Stimulated activated CD4-positive, alpha-beta T cell treated with anti-CD3 and anti-CD28 coated beads, Interleukin-4, amount 100 ng/mL, for 4 hours (primary cell): ENCODE measurements around the gene PRRG4.
A peak's percentile ranks its signal among the peaks of the same experiment; 100 is the strongest.
"Not testable (repeated sequence)": the region's sequence is repeated elsewhere in the genome, so short reads cannot be mapped to it uniquely, and the experiment has no call there.

Source experiments
- DNase-seq, 2 experiments: peaks; one replicate each; pipeline ENCODE4 v3.0.0-alpha.2; 2020

Gene PRRG4

DNA sequence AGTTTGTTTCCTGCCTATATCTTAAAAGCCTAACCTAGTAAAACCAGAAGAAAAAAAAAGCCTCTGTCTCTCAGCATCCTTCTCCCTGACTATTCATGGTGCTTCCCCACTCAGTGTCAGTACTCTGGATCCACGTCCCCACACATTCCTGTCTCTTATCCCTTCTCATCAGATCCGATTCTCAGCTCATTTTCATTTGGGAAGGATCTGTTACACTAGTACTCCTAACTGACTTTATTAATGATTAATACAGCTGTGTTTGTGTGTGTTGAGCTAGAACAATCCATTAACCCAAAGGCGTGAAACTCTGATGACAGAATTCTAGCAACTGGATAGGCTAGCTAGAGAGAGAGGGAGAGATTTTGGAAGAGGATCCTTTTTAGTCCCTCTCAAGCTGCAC, 1.5 kb downstream of the PRRG4 start:
- DNase-seq: no peak

DNA sequence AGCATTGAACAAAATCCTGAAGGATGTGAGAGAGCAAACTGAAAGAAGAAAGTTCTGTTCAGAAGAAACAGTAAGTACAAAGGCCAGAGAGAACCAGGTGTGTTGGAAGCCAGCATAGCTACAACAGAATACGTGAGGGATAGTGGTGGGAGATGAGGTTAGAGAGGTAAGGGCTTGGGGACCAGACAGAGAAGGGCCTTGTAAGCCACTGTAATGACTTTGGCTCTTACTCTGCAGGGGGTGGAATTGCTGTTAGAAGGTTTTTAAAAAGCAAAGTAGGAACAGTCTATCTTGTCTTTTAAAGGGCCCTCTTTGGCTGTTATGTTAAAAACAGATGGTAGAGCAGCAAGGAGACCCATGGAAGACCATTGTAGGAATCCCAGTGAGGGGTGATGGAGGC, 4.2 kb downstream of the PRRG4 start:
- no peak for DNase-seq

DNA sequence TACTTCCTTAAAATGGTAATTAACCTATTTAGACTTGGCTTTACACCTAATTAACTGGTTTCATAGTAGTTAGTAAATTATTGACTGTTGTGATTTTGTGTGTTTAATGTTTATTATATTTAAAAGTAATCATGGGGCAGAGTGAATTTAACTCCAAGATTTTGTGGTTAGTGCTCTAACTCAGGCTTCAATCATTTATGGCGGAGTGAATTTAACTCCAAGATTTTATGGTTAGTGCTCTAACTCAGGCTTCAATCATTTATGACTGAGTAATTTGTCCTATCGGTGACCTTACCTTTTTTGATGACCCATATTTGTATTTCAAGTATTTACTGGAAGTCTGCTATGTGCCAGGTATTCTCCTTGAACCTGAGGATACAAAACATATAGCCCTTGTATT, 7.2 kb downstream of the PRRG4 start:
- DNase-seq: no peak

DNA sequence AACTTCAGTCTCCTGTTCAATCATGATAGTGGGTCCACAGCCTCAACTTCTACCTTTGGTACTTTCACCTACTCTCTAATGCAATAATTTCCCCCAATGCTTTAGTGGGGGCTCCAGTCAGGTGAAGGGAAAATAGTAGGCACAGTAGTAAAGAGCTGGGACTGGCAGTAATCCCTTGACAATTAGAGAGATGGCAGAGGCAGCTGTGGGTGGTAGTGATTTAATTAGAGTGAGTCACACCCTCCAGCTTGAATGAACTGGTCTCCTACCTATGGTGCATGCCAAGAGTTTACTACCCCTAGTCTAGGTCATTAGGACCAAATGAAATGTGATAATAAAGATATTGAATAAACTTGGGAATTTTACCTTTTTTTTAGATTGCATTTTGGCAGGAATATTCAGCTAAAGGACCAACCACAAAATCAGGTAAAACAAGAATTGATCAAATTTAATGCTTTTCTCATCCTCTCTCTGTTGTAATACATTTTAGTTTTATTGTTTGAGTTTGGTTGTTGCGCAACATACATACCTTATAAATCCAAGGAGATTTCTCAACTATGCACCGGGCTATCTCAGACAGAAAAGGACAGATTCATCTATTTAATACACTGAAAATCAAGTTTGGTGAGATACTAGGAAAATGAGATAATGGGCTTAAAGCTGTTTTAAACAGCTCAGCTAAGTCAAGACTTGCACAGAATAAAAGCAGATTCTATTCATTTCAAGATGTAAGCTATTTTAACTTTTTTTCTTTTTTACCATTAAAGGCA, 9.0 kb downstream of the PRRG4 start:
- no peak for DNase-seq

DNA sequence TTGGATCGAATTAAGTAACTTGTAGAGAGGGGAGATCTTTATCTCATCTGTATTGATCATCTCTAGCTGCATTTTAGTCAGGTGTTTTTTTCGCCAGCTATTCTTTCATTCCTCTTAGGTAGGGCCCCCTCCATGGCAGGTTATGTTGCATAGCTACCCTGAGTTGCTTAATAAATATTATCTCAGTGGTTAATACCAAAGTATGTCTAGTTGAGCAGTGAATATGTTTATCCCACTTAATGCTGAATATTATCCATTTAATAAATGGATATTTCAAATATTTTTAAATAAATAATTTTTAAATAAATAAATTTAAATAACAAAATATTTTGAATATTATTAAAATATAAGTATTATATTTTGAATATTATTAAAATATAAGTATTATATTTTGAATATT, 9.6 kb downstream of the PRRG4 start:
- no peak for DNase-seq

DNA sequence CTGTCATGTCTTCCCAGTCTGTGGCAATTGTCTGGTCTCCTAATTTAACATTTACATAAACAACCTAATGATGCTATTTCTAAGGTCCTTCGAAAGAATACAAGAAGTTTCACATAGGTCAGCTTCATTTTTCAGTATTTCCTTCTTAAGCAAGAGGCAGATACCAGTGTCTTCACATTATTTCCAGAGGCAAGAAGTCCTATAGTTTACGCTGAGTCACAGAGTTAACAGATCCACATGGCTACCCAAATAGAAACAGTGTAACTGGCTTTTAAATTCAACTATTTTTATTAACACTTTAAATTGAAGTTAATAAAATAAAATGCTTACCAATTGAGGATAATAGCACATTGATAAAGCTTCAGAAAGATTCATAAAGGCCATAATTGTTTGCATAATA, 10.9 kb downstream of the PRRG4 start:
- DNase-seq: no peak

DNA sequence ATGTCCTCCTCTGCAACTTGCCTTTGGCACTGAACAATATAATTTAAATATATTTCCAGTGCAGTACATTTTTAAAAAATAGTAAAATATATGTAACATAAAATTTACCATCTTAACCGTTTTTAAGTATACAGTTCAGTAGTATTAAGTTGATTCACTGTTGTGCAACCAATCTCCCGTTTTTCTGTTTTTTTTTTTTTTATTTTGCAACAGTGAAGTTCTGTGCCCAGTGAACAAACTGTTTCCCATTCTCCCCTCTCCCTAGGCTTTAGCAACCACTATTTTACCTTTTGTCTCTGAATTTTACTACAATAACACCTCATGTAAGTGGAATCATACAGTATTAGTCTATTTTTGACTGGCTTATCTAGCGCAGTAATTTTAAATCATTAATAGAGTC, 13.8 kb downstream of the PRRG4 start:
- DNase-seq: no peak

DNA sequence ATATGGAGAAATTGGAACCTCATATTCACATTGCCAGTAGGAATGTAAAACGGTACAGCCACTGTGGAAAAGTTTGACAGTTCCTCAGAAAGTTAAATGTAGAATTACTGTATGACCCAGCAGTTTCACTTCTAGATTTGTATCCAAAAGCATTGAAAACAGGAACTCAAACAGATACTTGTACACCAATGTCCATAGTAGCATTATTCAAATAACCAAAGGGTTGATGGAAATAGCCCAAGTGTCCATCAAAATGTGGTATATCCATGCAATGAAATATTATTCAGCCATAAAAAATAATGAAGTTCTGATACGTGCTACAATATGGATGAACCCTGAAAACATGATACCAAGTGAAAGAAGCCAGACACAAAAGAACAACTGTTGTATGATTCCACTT, 17.8 kb downstream of the PRRG4 start:
- no peak for DNase-seq

DNA sequence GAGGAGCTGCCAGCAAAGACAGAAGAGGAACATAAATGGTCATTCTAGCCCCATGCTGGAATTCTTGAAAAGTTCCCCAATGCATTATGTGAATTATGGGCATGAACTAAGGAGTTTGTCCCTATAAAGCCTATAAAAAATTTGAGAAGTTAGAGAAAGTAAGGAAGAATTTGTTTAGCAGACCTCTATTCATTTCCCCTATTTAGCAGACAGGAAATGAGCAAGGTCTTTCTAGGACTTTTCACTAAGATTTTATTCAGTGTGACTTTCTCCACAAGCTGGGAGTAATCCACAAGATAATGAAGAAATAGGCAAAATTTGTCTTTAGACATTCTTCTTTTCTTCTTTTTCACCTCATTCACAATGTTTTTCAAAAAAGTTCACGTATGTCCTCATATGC, 20.0 kb downstream of the PRRG4 start:
- DNase-seq: no peak

DNA sequence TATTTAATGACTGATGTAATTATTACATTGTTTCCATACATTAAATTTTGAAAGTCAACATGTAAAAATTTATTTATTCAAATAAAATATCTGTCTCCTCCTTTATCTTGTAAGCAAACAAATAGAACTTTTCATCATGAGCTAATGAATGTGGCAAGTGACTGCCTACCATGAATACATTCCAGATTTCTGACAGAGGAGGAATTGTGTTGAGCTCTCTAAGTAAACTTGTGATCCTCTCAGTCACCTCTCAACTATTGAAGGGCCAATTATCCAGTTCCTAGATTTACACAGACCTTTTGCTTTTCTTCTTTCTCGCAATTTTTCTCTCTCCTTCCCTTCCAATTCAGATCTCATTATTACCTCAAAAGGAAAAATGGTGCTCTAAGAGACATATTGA, 21.5 kb downstream of the PRRG4 start:
- DNase-seq: no peak

DNA sequence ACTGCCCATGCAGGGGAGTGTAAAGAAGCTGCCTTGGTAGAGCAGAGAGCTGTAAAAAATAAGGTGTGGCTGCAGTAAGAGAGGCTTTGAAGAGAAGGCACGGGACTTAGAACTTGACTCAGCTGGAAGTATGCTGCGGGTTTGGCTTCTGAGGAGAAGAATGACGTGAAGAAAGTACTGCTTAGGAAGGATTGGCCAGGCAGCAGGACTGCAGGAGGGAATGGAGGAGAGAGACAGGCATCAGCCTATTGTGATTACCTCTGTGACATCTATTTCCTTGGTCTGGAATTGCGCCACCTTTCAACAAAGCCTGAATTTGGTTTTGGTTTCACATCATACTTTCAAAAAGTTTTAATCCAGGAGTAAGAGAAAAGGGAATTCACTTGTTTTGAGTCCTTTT, 22.5 kb downstream of the PRRG4 start:
- DNase-seq: no peak

DNA sequence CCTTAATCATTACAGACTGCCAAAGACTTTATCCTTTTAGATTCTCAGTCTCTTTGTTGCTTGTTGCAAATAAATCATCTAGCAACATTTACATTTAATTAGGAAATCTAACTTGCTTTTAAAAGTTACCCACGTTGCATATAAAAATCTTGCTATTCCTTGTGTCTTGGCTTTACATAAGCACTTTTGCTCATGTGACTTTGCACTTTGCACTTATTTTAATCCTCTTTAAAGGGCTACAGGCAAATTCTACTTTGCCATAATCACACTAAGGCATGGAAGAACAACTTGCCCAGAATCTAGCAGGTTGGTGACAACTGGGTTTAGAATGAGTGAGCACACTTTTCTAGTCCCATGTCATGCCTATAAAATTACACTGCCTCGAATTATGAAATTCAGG, 25.9 kb downstream of the PRRG4 start:
- no peak for DNase-seq

DNA sequence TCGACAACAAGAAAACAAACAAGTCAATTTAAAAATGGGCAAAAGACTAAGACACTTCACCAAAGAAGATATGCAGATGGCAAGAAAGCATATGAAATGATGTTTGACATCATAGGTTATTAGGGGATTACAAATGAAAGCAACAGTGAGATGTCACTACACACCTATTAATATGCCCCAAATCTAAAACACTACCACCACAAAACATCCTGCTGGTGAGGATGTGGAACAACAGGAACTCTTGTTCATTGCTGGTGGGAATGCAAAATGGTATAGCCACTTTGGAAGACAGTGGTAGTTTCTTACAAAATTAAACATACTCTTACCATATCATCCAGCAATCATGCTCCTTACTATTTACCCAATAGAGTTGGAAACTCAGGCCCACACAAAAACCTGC, 29.0 kb downstream of the PRRG4 start:
- no peak for DNase-seq

DNA sequence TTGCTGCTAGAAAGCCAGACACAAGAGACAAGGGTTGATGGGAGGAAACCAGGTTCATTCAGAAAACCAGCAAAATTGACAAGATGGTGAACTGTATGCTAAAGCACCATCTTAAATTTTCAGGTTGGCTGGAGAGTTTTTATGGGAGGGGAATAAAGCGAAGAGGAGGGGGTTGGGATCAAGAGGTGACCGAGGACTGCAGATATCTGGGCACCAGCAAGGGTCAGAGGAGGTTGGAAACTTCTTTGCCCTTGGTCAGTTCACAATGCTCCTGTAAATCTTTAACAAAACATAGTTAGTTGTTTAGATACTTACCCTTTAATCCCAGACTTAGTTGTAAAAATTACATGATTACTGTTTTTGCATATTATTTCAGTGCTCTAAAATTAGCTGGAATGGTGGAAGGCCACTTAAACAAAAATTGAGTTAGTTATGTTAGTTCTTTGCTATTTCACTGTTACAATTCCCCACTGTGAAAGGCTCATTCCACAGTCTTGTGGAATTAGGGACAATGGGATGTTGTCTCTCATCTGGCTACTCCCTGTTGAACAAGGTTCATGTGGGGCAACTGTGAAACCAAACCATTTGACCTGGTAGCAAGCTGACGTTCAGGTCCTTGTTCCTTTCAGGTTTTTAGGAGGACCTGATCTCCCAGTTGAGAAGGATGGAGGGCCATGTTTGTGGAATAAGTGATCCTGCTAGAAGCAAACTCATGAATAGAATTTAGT, 32.3 kb downstream of the PRRG4 start:
- DNase-seq: no peak

DNA sequence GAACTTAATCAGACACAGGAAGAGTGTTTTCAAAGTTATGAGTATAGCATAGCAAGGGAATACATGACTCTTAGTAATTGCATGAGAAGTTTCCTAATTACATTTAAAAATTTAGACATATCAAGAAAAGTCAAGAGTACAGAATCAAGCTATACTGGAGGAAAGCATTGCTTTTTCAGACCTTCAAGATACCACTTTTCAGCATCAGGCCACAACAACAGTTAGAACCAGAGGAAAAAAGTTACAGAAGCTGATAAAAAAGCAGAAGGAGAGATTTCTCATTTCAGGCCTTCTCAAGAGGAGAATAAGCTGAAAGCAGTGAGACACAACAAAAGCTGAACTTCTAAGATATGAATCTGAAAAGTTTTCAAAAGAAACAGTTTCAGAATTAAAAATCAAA, 34.8 kb downstream of the PRRG4 start:
- DNase-seq: no peak

DNA sequence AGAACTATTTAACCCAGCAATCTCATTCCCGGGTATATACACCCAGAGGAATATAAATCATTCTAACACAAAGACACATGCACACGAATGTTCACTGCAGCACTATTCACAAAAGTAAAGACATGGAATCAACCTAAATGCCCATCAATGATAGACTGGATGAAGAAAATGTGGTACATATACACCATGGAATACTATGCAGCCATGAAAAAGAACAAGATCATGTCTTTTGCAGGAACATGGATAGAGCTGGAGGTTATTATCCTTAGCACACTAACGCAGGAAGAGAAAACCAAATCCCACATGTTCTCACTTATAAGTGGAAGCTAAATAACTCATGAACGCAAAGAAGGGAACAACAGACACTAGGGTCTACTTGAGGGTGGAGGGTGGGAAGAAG, 39.0 kb downstream of the PRRG4 start:
- not testable (repeated sequence) for DNase-seq

DNA sequence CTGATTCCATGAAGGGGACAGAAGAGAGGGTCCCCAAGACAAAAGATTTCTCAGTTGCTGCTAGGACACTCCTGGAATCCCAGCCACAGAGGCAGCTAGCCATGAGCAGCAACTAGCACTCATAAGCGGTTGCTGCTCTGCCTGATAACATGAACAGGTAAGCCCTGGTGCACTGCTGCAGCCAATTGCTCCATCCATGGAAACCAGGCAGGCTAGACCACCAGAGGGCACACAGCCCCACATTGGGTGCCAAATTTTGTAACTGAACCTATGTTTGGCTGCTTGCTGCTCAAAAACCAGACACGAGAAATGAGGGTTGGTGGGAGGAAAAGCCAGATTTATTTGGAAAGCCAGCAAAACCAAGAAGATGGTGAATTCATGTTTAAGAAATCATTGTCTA, 40.9 kb downstream of the PRRG4 start:
- peak; percentile 11 to 19 for DNase-seq

DNA sequence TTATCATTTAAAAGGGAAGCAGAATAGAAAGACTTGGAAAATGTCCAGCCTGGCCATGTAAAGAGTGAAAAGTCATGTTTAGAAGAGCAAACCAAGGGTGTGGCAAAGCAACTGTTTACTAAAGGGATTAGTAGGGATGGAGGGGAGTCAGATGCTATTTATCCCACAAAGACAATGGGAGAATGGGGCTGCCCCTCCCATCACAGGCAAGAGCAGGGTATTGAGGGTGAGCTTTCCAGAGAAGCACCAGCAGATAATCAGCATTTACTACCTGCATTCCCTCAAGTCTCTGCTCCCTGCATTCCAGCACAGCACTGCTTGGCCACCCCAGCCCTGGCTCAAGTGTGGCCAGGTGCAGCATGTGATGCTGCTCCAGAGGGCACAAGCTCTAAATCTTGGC, 44.4 kb downstream of the PRRG4 start:
- DNase-seq: no peak

DNA sequence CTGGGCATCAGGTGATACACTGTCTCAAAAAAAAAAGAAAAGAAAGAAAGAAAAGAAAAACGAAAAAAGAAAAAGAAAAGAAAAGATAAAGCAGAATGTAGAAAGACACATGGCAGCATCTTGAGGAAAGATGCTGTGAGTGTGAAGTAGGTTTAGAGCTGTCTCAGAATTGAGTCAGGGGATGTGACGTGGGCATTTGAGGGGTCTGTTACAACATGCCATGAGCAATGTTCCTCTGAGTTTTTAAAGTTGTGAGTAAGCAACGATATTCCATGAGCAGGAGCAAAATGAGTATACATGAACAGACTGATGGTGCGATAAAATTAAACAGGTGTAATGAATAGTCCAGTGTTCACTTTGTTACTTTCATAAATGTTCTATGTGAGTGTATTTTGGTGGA, 51.6 kb downstream of the PRRG4 start:
- no peak for DNase-seq

DNA sequence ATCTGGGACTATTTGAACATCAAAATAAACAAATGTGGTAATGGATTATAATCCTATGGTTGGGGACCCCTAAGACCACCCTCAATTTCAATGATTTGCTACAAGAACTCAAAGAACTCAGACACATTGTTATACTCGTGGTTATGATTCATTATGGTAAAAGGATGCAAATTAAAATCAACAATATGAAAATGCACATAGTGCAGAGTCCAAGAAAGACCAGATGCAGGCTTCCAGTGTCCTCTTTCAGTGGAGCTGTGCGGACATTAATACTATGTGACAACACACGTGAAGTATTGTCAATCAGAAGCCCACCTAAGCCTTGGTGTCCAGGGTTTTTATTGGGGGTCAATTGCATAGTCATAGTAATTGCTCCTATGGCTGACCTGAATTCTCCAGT, 53.7 kb downstream of the PRRG4 start:
- no peak for DNase-seq

DNA sequence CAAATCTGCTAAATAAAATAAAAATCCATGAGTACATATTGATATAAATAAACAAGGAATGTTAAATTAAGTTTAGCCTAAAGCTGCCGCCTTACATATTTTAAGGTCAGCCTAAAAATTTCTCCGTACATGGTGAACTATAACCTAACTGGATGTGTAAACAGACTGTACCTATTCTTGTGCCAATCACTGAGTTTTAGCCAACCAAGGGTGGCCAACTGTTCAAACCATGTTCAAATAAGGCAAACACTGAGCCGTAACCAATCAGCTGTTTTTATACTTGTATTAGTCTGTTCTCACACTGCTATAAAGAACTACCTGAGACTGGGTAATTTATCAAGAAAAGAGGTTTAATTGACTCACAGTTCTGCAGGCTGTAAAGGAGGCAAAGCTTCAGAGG, 54.3 kb downstream of the PRRG4 start:
- DNase-seq: no peak

DNA sequence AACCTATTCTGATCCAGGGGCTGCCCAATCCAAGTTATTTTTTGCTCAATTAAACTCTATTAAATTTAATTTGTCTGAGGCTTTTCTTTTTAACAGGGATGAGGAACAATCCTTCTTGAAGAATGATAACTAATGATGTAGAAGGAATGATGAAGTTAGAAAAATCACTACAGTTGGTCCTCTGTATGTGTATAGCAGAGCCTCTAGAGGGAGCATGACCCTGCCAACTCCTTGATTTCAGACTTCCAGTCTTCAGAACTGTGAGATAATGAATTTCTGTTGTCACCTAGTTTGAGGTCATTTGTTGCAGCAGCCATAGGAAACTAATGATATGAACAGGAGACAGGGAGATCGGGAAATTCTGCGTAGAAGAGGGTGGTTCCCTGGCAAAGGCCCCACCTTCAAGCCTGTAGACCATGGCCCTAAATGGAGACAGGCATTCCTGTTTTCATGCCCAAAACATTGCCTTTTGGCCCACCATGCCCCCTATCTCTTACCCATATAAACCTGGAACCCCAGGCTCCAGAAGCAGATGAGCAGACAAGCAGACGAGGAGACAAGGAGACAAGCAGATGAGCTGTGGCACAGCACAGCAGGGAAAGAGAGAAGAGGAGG, 55.1 kb downstream of the PRRG4 start:
- no peak for DNase-seq

DNA sequence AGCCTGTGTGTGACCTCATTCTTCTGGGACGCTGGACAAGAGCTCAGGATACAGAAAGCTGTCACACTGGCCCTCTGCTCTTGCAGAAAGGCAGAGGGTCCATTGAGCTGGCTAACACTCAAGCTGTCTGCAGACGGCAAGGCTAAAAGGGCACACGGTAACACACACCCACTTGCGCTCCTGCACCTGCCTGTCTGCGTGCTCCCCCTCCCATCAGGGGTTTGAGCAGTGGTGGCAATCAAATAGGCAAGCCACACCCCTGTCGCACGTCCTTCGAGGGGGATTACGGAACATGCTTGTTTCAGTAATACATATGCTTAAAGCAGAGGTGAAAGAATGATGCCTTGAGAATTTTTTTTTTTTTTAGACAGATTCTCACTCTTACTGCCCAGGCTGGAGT, 55.8 kb downstream of the PRRG4 start:
- DNase-seq: no peak

DNA sequence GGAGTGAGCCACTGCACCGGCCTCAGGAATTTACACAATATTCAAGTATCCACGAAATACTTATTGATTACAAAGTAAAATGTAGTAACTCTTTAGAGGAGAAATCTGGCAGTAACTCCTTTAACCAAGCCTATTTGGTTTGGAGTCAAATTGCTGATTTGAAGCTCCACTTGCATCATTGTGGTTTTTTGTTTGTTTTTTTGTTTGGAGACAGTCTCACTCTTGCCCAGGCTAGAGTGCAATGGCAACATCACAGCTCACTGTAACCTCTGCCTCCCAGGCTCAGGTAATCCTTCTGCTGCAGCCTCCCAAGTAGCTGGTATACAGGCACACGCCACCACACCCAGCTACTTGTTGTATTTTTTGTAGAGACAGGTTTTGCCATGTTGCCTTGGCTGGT, 56.5 kb downstream of the PRRG4 start:
- no peak for DNase-seq
